HG03442 (cell line): ENCODE measurements around the gene P2RX6.
A peak's percentile ranks its signal among the peaks of the same experiment; 100 is the strongest.

Experiments
- ATAC-seq: cut with Tn5 transposase; IDR thresholded peaks from one replicate; pipeline ENCODE4 v1.9.1; 2021; ENCODE audit warnings: mild to moderate bottlenecking, moderate library complexity; ENCODE audit not compliant: unreplicated experiment

Gene P2RX6

GRCh38 chr22:20979243-20979809 lies 35.6 kb upstream of the P2RX6 start:
- no peak for ATAC-seq

- no peak for ATAC-seq
Measured at GRCh38 chr22:20979940-20980453, 35.0 kb upstream of the P2RX6 start.

GRCh38 chr22:20980523-20980922 lies 34.4 kb upstream of the P2RX6 start:
- ATAC-seq: no peak

GRCh38 chr22:20980938-20981722 lies 33.8 kb upstream of the P2RX6 start:
- no peak for ATAC-seq

- ATAC-seq: peak; percentile 74
Measured at GRCh38 chr22:20981787-20982562, 33.0 kb upstream of the P2RX6 start, which contains the start of gene LZTR1. Gene LZTR1, plus strand, starts transcription at chr22:20982297. Its CDS starts 75 bp downstream, at chr22:20982372.

GRCh38 chr22:20982563-20982882 lies 32.4 kb upstream of the P2RX6 start:
- ATAC-seq: no peak

GRCh38 chr22:20983081-20983771 lies 31.7 kb upstream of the P2RX6 start:
- ATAC-seq: no peak

GRCh38 chr22:20985720-20986119 lies 29.2 kb upstream of the P2RX6 start:
- no peak for ATAC-seq

GRCh38 chr22:20986365-20986764 lies 28.6 kb upstream of the P2RX6 start:
- ATAC-seq: no peak

GRCh38 chr22:20987375-20987774 lies 27.6 kb upstream of the P2RX6 start:
- no peak for ATAC-seq

- no peak for ATAC-seq
Measured at GRCh38 chr22:20988573-20989322, 26.2 kb upstream of the P2RX6 start.

GRCh38 chr22:20989323-20990138 lies 25.4 kb upstream of the P2RX6 start:
- ATAC-seq: no peak

- ATAC-seq: no peak
Measured at GRCh38 chr22:20990184-20991180, 24.5 kb upstream of the P2RX6 start.

GRCh38 chr22:20991252-20992055 lies 23.5 kb upstream of the P2RX6 start:
- no peak for ATAC-seq

GRCh38 chr22:20992056-20992442 lies 22.9 kb upstream of the P2RX6 start:
- no peak for ATAC-seq

- no peak for ATAC-seq
Measured at GRCh38 chr22:20992456-20993303, 22.3 kb upstream of the P2RX6 start.
